Lower leg skin (tissue), 4 donors: ENCODE results near the gene G0S2. TPM values are rescaled to one million over a fixed set of nuclear protein-coding genes. Genes with fewer than 3 reads are reported as not detected.

Experiments used
- DNase-seq, 2 donors: peaks; one replicate each; pipeline ENCODE4 v3.0.0-alpha.2; 2019; ENCODE audit warnings: low spot score in 2 of 2
- H3K4me3 ChIP-seq: fragments of 200-600 bp; sonication (generic); 2 replicates; pipeline ENCODE4 v1.5.1; 2017; ENCODE audit warnings: mild to moderate bottlenecking, low read depth; ENCODE audit not compliant: poor library complexity, severe bottlenecking
- CTCF ChIP-seq, 3 donors: fragments of 450-650 bp; IDR thresholded peaks; one replicate each; pipeline ENCODE4 v1.5.1; 2016; ENCODE audit warnings: antibody characterized with exemption in 3 of 3, mild to moderate bottlenecking in 3 of 3, moderate library complexity in 2 of 3
- POLR2A ChIP-seq, 2 donors: fragments of 450-650 bp; IDR thresholded peaks; one replicate each; pipeline ENCODE4 v1.6.1; 2016 to 2017; ENCODE audit warnings: antibody characterized with exemption in 2 of 2, mild to moderate bottlenecking in 1 of 2, moderate library complexity in 1 of 2
- WGBS, 2 donors: methylation state at CpG; one replicate each; pipeline ENCODE4 v1.1.5; 2018; 5-methylcytosine and 5-hydroxymethylcytosine counted together
- intact Hi-C: fragments of 100-400 bp; cut with DNase I; formaldehyde crosslinking; loops from one replicate; pipeline ENCODE4 v1.15.0; 2023; ENCODE audit warnings: low total_unique reads
- total RNA-seq, 4 donors: library from RNA; depleted of rRNA; stranded (reverse); fragments of >200 nt; gene quantifications; one replicate each; pipeline ENCODE4 v1.1.0, GENCODE V29; 2016

G0S2 gene
- total RNA-seq, 4 donors from 2014 or later = 4.9 to 68.7 (median 30.5) TPM

GRCh38 chr1:209662879-209663327, 12.3 kb upstream of the G0S2 start:
- WGBS, 2 donors = 93 to 95% methylated on average over 3 of the region's 3 CpGs
- intact Hi-C loops = no loop called here
- no peak for DNase-seq
- TF ChIP-seq CTCF (IDR thresholded peaks at IDR 0.05) = no peak
- TF ChIP-seq POLR2A (IDR thresholded peaks at IDR 0.05) = no peak
- H3K4me3 ChIP-seq = no peak overlapping the region

DNA sequence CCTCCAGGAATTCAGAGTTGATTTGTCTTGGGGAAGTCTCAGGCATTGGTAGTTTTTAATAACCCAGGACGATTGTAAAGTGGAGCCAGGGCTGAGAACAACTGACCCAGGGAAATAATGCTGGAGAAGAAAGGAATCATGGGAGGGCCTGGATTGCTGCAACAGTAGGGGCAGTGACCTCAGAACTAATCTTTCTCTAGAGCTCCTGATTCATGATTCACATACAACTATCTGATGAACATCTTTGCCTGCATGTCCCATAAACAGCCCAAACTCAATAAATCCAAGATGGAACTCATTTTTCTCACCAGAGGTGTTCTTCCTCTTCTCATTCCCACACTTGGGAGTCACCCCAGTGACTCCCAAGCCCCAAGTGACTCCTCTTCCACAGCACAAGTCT, 8.1 kb upstream of the G0S2 start:
- WGBS, 2 donors = 82 to 90% methylated on average over 1 of the region's 1 CpG
- TF ChIP-seq CTCF (IDR thresholded peaks at IDR 0.05) (no peak), POLR2A (IDR thresholded peaks at IDR 0.05) (no peak)
- H3K4me3 ChIP-seq = no peak overlapping the region
- DNase-seq = no peak
- intact Hi-C loops = no loop called here

DNA sequence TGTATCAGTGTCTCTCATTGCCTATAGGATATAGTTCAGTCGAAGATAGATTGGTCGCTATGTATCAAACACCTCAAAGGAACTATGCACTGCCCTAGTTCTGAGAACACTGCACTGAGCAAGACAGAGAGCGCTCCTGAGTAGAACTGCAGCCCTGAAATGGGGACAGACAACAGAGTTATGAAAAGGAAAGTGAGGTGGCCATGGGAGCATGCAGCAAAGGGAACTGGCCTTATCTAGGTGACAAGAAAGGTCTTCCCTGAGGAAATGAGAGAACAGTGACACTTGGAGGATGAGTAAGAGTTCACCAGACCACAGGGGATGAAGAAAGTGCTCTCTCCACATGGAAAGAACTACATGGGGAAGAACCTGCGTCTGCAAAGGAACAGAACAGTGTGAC, 7.5 kb upstream of the G0S2 start:
- no peak for TF ChIP-seq CTCF (IDR thresholded peaks at IDR 0.05)
- TF ChIP-seq POLR2A (IDR thresholded peaks at IDR 0.05) = no peak
- 92 to 94% methylated on average over 4 of the region's 4 CpGs for WGBS, 2 donors
- H3K4me3 ChIP-seq = no peak overlapping the region
- no peak for DNase-seq
- intact Hi-C loops = no loop called here

DNA sequence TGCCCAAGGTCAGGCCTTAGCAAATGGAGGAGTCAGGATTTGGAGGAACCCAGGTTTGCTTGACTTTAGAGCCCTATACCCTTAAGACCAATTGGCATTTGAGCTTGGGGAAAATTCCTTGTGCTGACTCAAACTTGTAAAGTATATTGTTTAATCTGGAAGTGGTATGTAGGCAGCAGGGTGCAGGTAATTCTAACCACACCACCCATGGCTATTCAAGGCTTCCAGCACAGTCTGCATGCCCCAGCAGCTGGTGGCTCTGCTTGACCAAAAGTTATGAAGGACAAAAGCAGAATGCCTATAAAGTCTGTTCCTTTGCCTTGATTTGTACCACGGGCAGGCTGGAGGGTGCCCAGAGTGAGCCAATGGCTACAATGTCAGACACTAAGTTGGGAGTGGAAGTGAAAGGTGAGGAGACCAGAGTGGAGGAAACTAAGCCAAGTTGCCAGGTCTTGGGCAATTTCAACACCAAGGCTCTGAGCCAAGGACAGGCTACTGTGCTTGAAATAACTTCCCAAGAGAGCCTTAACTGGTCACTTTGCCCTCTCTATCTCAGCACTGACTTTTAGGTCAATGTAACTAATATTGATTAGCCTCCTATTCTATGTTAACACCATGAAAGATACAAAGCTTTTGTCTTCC, 4.7 kb upstream of the G0S2 start:
- WGBS, 2 donors = 76 to 85% methylated on average over 1 of the region's 1 CpG
- H3K4me3 ChIP-seq = no peak overlapping the region
- TF ChIP-seq CTCF (IDR thresholded peaks at IDR 0.05) (no peak), POLR2A (IDR thresholded peaks at IDR 0.05) (no peak)
- DNase-seq = no peak
- intact Hi-C loops = no loop called here

DNA sequence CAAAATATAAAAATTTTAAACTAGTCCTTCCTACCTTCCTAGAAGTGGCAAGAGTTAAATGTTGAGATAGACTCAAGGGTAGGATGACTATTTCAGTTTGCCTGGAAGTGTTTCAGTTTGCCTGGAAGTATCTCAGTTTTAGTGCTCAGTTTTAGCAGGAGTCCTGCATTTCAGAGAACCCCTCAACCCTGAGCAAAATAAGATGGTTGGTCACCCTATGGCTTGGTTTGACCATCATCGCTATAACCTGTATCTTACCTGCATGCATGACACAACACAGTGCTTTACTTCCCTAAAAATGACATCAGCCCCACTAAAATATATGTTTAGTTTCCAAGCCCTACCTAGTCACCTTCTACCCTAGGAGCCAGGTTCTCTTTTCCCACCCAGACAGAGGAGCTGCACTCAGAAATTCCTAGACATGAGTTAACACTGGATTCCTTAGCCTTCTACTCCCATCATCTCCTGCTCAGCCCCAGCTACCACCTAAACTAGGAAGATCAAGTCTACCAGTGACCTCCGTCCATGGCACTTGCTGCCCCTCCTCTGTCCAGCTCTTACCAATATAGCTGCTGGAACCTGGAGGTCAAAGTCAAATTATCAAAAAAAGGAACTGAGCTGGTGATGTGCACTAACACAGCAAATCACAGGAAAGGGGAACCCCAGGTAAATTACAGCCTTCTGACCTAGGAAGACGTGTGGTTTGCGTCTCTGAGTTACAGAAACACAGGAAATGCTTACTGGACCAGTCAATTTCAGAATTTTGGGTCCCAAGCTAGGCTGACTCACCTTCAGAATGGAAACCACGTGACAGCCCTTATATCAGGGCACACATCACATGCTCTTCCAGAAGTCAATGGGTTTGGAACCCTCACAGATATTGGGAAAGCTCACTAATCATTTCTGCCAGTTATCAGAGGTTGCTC, 2.2 kb upstream of the G0S2 start:
- no peak for DNase-seq
- H3K4me3 ChIP-seq = no peak overlapping the region
- TF ChIP-seq CTCF (IDR thresholded peaks at IDR 0.05) (no peak), POLR2A (IDR thresholded peaks at IDR 0.05) (no peak)
- intact Hi-C loops = no loop called here
- 55 to 56% methylated on average over 5 of the region's 5 CpGs for WGBS, 2 donors
